ENCODE results near the gene APPL2. TPM values are rescaled to one million over a fixed set of nuclear protein-coding genes. Genes with fewer than 3 reads are reported as not detected.

The APPL2 gene
- total RNA-seq, 1 donor from 2014 or later: 17.7 TPM

- peaks cover 26% of the 10 kb centered on the region for H3K36me3 Mint-ChIP-seq (ENCODE audit: low read depth, unreplicated experiment)
- no peak overlapping the region for H3K27ac Mint-ChIP-seq (ENCODE audit: unreplicated experiment)
- H3K9ac ChIP-seq (ENCODE audit: low read length): peak overlapping the region; percentile 60
Measured at GRCh38 chr12:105205322-105206048, 30.5 kb downstream of the APPL2 start.

GRCh38 chr12:105204916-105205315 is 31.1 kb downstream of the APPL2 start:
- Histone ChIP-seq H2AFZ (ENCODE audit: low read depth, low read length) (no peak overlapping the region), H3K9ac (ENCODE audit: low read length) (peak overlapping the region; percentile 60), H3K4me1 (ENCODE audit: insufficient read depth, low read length) (peaks cover 17% of the 10 kb centered on the region), H3K4me2 (ENCODE audit: low read length) (peak overlapping the region; percentile 28), H3K27me3 (ENCODE audit: insufficient read depth, low read length) (no peaks in the 10 kb centered on the region), H3K9me3 (ENCODE audit: insufficient read depth, low read depth, low read length) (no peaks in the 10 kb centered on the region), H3K27ac (ENCODE audit: low read depth, low read length) (peak overlapping the region; percentile 88), H4K20me1 (ENCODE audit: insufficient read depth, low read length) (no peaks in the 10 kb centered on the region), H3K79me2 (ENCODE audit: insufficient read depth, low read length) (no peaks in the 10 kb centered on the region), H3K36me3 (ENCODE audit: insufficient read depth, low read length) (peaks cover 37% of the 10 kb centered on the region), H3K4me3 (ENCODE audit: insufficient read depth, low read depth, low read length) (no peak overlapping the region)
- DNase-seq (ENCODE audit: low read depth): peak; percentile 84
- H3K4me3 Mint-ChIP-seq (ENCODE audit: unreplicated experiment): no peak overlapping the region
- peak; percentile 77 for FAIRE-seq
- peaks cover 2% of the 10 kb centered on the region for H3K9me3 Mint-ChIP-seq (ENCODE audit: unreplicated experiment)
- TF ChIP-seq CTCF (IDR thresholded peaks at IDR 0.05; ENCODE audit: insufficient read depth, low read depth, low read length) (no peak), EZH2 (IDR thresholded peaks at IDR 0.05; ENCODE audit: insufficient read depth, low read length) (no peak)
- peaks cover 26% of the 10 kb centered on the region for H3K36me3 Mint-ChIP-seq (ENCODE audit: low read depth, unreplicated experiment)
- H3K4me1 Mint-ChIP-seq (ENCODE audit: low read depth, unreplicated experiment): peaks cover 8% of the 10 kb centered on the region
- no peaks in the 10 kb centered on the region for H3K27me3 Mint-ChIP-seq (ENCODE audit: low read depth, unreplicated experiment)
- no peak overlapping the region for H3K27ac Mint-ChIP-seq (ENCODE audit: unreplicated experiment)

More at GRCh38 chr12:105205322-105206048, 30.5 kb downstream of the APPL2 start:
- no peak overlapping the region for H2AFZ ChIP-seq (ENCODE audit: low read depth, low read length)
- no peaks in the 10 kb centered on the region for H3K27me3 Mint-ChIP-seq (ENCODE audit: low read depth, unreplicated experiment)
- no peak for DNase-seq (ENCODE audit: low read depth)
- H3K4me2 ChIP-seq (ENCODE audit: low read length): peak overlapping the region; percentile 24
- FAIRE-seq: no peak
- no peak overlapping the region for H3K4me3 Mint-ChIP-seq (ENCODE audit: unreplicated experiment)
- no peak for TF ChIP-seq CTCF (IDR thresholded peaks at IDR 0.05; ENCODE audit: insufficient read depth, low read depth, low read length)
- no peak for TF ChIP-seq EZH2 (IDR thresholded peaks at IDR 0.05; ENCODE audit: insufficient read depth, low read length)
- H3K4me1 ChIP-seq (ENCODE audit: insufficient read depth, low read length): peaks cover 14% of the 10 kb centered on the region
- peaks cover 37% of the 10 kb centered on the region for H3K36me3 ChIP-seq (ENCODE audit: insufficient read depth, low read length)
- no peaks in the 10 kb centered on the region for H3K9me3 ChIP-seq (ENCODE audit: insufficient read depth, low read depth, low read length)
- peaks cover 2% of the 10 kb centered on the region for H3K9me3 Mint-ChIP-seq (ENCODE audit: unreplicated experiment)
- peaks cover 6% of the 10 kb centered on the region for H3K4me1 Mint-ChIP-seq (ENCODE audit: low read depth, unreplicated experiment)
- H4K20me1 ChIP-seq (ENCODE audit: insufficient read depth, low read length): no peaks in the 10 kb centered on the region
- H3K27me3 ChIP-seq (ENCODE audit: insufficient read depth, low read length): no peaks in the 10 kb centered on the region
- peak overlapping the region; percentile 88 for H3K27ac ChIP-seq (ENCODE audit: low read depth, low read length)
- no peak overlapping the region for H3K4me3 ChIP-seq (ENCODE audit: insufficient read depth, low read depth, low read length)
- H3K79me2 ChIP-seq (ENCODE audit: insufficient read depth, low read length): no peaks in the 10 kb centered on the region

GRCh38 chr12:105204127-105204526 is 31.8 kb downstream of the APPL2 start:
- TF ChIP-seq CTCF (IDR thresholded peaks at IDR 0.05; ENCODE audit: insufficient read depth, low read depth, low read length) (no peak), EZH2 (IDR thresholded peaks at IDR 0.05; ENCODE audit: insufficient read depth, low read length) (no peak)
- H3K36me3 Mint-ChIP-seq (ENCODE audit: low read depth, unreplicated experiment): peaks cover 26% of the 10 kb centered on the region
- no peaks in the 10 kb centered on the region for H3K27me3 ChIP-seq (ENCODE audit: insufficient read depth, low read length)
- FAIRE-seq (no peak), DNase-seq (ENCODE audit: low read depth) (no peak)
- H3K27ac Mint-ChIP-seq (ENCODE audit: unreplicated experiment): no peak overlapping the region
- H3K27me3 Mint-ChIP-seq (ENCODE audit: low read depth, unreplicated experiment): no peaks in the 10 kb centered on the region
- H3K27ac ChIP-seq (ENCODE audit: low read depth, low read length): peak overlapping the region; percentile 1
- H3K9me3 ChIP-seq (ENCODE audit: insufficient read depth, low read depth, low read length): no peaks in the 10 kb centered on the region
- H3K4me3 ChIP-seq (ENCODE audit: insufficient read depth, low read depth, low read length): no peak overlapping the region
- peaks cover 21% of the 10 kb centered on the region for H3K4me1 ChIP-seq (ENCODE audit: insufficient read depth, low read length)
- peaks cover 37% of the 10 kb centered on the region for H3K36me3 ChIP-seq (ENCODE audit: insufficient read depth, low read length)
- H3K9me3 Mint-ChIP-seq (ENCODE audit: unreplicated experiment): peaks cover 2% of the 10 kb centered on the region
- H3K79me2 ChIP-seq (ENCODE audit: insufficient read depth, low read length): no peaks in the 10 kb centered on the region
- peak overlapping the region; percentile 27 for H3K4me3 Mint-ChIP-seq (ENCODE audit: unreplicated experiment)
- no peak overlapping the region for H3K9ac ChIP-seq (ENCODE audit: low read length)
- H3K4me1 Mint-ChIP-seq (ENCODE audit: low read depth, unreplicated experiment): peaks cover 15% of the 10 kb centered on the region
- H4K20me1 ChIP-seq (ENCODE audit: insufficient read depth, low read length): no peaks in the 10 kb centered on the region
- H2AFZ ChIP-seq (ENCODE audit: low read depth, low read length): no peak overlapping the region
- no peak overlapping the region for H3K4me2 ChIP-seq (ENCODE audit: low read length)
